ENCODE measurements around the gene GRID2.
"Not testable (repeated sequence)": the region's sequence is repeated elsewhere in the genome, so short reads cannot be mapped to it uniquely, and the experiment has no call there.

Gene GRID2

GRCh38 chr4:92266521-92266920 lies 37.2 kb upstream of the GRID2 start:
- H3K36me3 ChIP-seq (replicated peaks in 1 of 2; ENCODE audit: control insufficient read depth in 2 of 2, insufficient read depth in 2 of 2, low read length in 2 of 2), result no peaks in the 10 kb centered on the region
- H3K27me3 ChIP-seq (ENCODE audit: control insufficient read depth in 3 of 3, insufficient read depth in 3 of 3, low read depth in 1 of 3, low read length in 3 of 3), result no peaks in the 10 kb centered on the region
- no peak overlapping the region for H2BK12ac ChIP-seq (ENCODE audit: low read length)
- no peaks in the 10 kb centered on the region for H3K79me1 ChIP-seq (ENCODE audit: low read depth, low read length)
- no peak overlapping the region for H3K4ac ChIP-seq (ENCODE audit: low read length)
- no peak overlapping the region for H3K18ac ChIP-seq (ENCODE audit: low read length)
- H2BK15ac ChIP-seq (ENCODE audit: low read length), result no peak overlapping the region
- no peak overlapping the region for H3K4me2 ChIP-seq (ENCODE audit: insufficient read depth, low read length, poor library complexity, severe bottlenecking)
- no peaks in the 10 kb centered on the region for H3K9me3 ChIP-seq (replicated peaks in 1 of 2; ENCODE audit: control insufficient read depth in 2 of 2, insufficient read depth in 1 of 2, low read depth in 1 of 2, low read length in 2 of 2)
- no peak overlapping the region for H3K4me3 ChIP-seq (ENCODE audit: low read length in 2 of 2)
- H4K8ac ChIP-seq (ENCODE audit: low read depth, low read length), result no peak overlapping the region
- peaks cover 0 to 2% of the 10 kb centered on the region in 2 donors for H3K4me1 ChIP-seq (ENCODE audit: control insufficient read depth in 2 of 2, insufficient read depth in 1 of 2, low read depth in 1 of 2, low read length in 2 of 2)
- H3K23ac ChIP-seq (ENCODE audit: low read depth, low read length, poor library complexity), result no peak overlapping the region
- no peak overlapping the region for H3K27ac ChIP-seq (replicated peaks; ENCODE audit: low read length)
- H2BK120ac ChIP-seq (ENCODE audit: low read depth, low read length), result no peak overlapping the region
- no peak for DNase-seq (ENCODE audit: low spot score)
- H2BK5ac ChIP-seq (ENCODE audit: low read length), result no peak overlapping the region
- no peak overlapping the region for H3K14ac ChIP-seq (ENCODE audit: low read length)
- no peak overlapping the region for H2AK5ac ChIP-seq (ENCODE audit: low read depth, low read length)
- H2AFZ ChIP-seq (ENCODE audit: low read length), result no peak overlapping the region
- WGBS, 2 donors (ENCODE audit: extremely low coverage in 2 of 2, insufficient read length in 2 of 2, insufficient replicate concordance in 1 of 2), result no CpG with 5 or more reads among the region's 3 CpGs
- no peak overlapping the region for H3K9ac ChIP-seq (ENCODE audit: low read depth, low read length, poor library complexity)
- H4K91ac ChIP-seq (ENCODE audit: low read depth, low read length, poor library complexity), result no peak overlapping the region

DNA sequence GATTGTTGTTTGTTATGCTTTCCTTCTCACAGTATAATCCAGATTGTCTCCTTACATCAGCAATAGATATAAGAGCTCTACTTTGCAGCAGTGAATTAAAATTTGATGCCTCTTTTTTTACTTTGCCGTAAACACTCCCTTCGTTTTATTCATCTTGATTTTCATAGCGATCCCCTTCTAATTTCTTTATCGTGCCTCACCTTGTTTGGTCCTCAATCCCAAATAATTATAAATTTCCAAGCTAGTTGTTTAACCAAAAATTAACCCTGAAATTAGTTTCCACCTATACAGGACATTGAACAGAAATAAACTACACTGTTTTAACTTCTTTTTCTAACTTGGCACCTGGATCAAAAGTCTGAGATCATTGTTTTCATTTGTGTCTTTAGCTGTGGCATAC lies 35.1 kb upstream of the GRID2 start:
- no peaks in the 10 kb centered on the region for H3K27me3 ChIP-seq (ENCODE audit: control insufficient read depth in 3 of 3, insufficient read depth in 3 of 3, low read depth in 1 of 3, low read length in 3 of 3)
- no CpG with 5 or more reads among the region's 4 CpGs for WGBS, 2 donors (ENCODE audit: extremely low coverage in 2 of 2, insufficient read length in 2 of 2, insufficient replicate concordance in 1 of 2)

DNA sequence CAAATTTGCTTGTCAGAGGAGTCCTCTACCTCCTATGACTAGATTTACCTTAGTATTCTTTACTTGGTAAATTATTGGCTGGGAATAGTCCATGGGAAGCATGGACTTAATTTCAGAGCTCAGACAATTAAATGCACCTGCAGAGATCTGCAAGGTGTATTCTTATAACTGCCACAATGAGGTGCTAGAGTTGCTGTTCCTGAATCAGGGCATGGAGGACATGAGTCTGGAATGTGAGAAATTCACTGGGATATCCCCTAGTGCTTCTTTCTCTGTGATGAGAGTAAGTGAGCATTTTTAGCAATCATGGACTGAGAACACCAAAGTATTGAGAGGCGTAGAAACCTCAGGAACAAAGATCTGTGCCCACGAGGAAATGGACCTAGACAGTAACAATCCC lies 32.9 kb upstream of the GRID2 start:
- H3K4me3 ChIP-seq (ENCODE audit: low read length in 2 of 2), result no peak overlapping the region
- no peak overlapping the region for H4K8ac ChIP-seq (ENCODE audit: low read depth, low read length)
- H4K91ac ChIP-seq (ENCODE audit: low read depth, low read length, poor library complexity), result no peak overlapping the region
- no peak overlapping the region for H2BK15ac ChIP-seq (ENCODE audit: low read length)
- no peak overlapping the region for H2BK120ac ChIP-seq (ENCODE audit: low read depth, low read length)
- H2AFZ ChIP-seq (ENCODE audit: low read length), result no peak overlapping the region
- WGBS, 2 donors (ENCODE audit: extremely low coverage in 2 of 2, insufficient read length in 2 of 2, insufficient replicate concordance in 1 of 2), result no CpG with 5 or more reads among the region's 2 CpGs
- no peak overlapping the region for H3K4me2 ChIP-seq (ENCODE audit: insufficient read depth, low read length, poor library complexity, severe bottlenecking)
- H3K79me1 ChIP-seq (ENCODE audit: low read depth, low read length), result no peaks in the 10 kb centered on the region
- H3K23ac ChIP-seq (ENCODE audit: low read depth, low read length, poor library complexity), result no peak overlapping the region
- no peak overlapping the region for H3K9ac ChIP-seq (ENCODE audit: low read depth, low read length, poor library complexity)
- H3K27me3 ChIP-seq (ENCODE audit: control insufficient read depth in 3 of 3, insufficient read depth in 3 of 3, low read depth in 1 of 3, low read length in 3 of 3), result no peaks in the 10 kb centered on the region
- no peak overlapping the region for H2BK12ac ChIP-seq (ENCODE audit: low read length)
- H2BK5ac ChIP-seq (ENCODE audit: low read length), result no peak overlapping the region
- no peak overlapping the region for H3K18ac ChIP-seq (ENCODE audit: low read length)
- H3K4ac ChIP-seq (ENCODE audit: low read length), result no peak overlapping the region
- no peak overlapping the region for H2AK5ac ChIP-seq (ENCODE audit: low read depth, low read length)
- peak; percentile 3 for DNase-seq (ENCODE audit: low spot score)
- H3K4me1 ChIP-seq (ENCODE audit: control insufficient read depth in 2 of 2, insufficient read depth in 1 of 2, low read depth in 1 of 2, low read length in 2 of 2), result no peaks in the 10 kb centered on the region
- H3K9me3 ChIP-seq (replicated peaks in 1 of 2; ENCODE audit: control insufficient read depth in 2 of 2, insufficient read depth in 1 of 2, low read depth in 1 of 2, low read length in 2 of 2), result no peaks in the 10 kb centered on the region
- no peak overlapping the region for H3K14ac ChIP-seq (ENCODE audit: low read length)
- H3K27ac ChIP-seq (replicated peaks; ENCODE audit: low read length), result no peak overlapping the region
- H3K36me3 ChIP-seq (replicated peaks in 1 of 2; ENCODE audit: control insufficient read depth in 2 of 2, insufficient read depth in 2 of 2, low read length in 2 of 2), result no peaks in the 10 kb centered on the region

More for the DNA sequence above, 35.1 kb upstream of the GRID2 start:
- Histone ChIP-seq H2BK12ac (ENCODE audit: low read length) (no peak overlapping the region), H3K14ac (ENCODE audit: low read length) (no peak overlapping the region), H3K9me3 (replicated peaks in 1 of 2; ENCODE audit: control insufficient read depth in 2 of 2, insufficient read depth in 1 of 2, low read depth in 1 of 2, low read length in 2 of 2) (no peaks in the 10 kb centered on the region), H3K23ac (ENCODE audit: low read depth, low read length, poor library complexity) (no peak overlapping the region), H2BK5ac (ENCODE audit: low read length) (no peak overlapping the region), H3K4ac (ENCODE audit: low read length) (no peak overlapping the region), H3K36me3 (replicated peaks in 1 of 2; ENCODE audit: control insufficient read depth in 2 of 2, insufficient read depth in 2 of 2, low read length in 2 of 2) (no peaks in the 10 kb centered on the region), H3K9ac (ENCODE audit: low read depth, low read length, poor library complexity) (no peak overlapping the region), H2BK15ac (ENCODE audit: low read length) (no peak overlapping the region), H3K4me3 (ENCODE audit: low read length in 2 of 2) (no peak overlapping the region), H3K27ac (replicated peaks; ENCODE audit: low read length) (no peak overlapping the region), H2AFZ (ENCODE audit: low read length) (no peak overlapping the region), H3K18ac (ENCODE audit: low read length) (no peak overlapping the region), H4K91ac (ENCODE audit: low read depth, low read length, poor library complexity) (no peak overlapping the region), H3K4me2 (ENCODE audit: insufficient read depth, low read length, poor library complexity, severe bottlenecking) (no peak overlapping the region), H3K4me1 (ENCODE audit: control insufficient read depth in 2 of 2, insufficient read depth in 1 of 2, low read depth in 1 of 2, low read length in 2 of 2) (peaks cover 0 to 2% of the 10 kb centered on the region in 2 donors), H2BK120ac (ENCODE audit: low read depth, low read length) (no peak overlapping the region), H3K79me1 (ENCODE audit: low read depth, low read length) (no peaks in the 10 kb centered on the region), H2AK5ac (ENCODE audit: low read depth, low read length) (no peak overlapping the region), H4K8ac (ENCODE audit: low read depth, low read length) (no peak overlapping the region)
- no peak for DNase-seq (ENCODE audit: low spot score)

GRCh38 chr4:92271551-92271950 lies 32.2 kb upstream of the GRID2 start:
- not testable (repeated sequence) for DNase-seq (ENCODE audit: low spot score); H3K79me1 ChIP-seq (ENCODE audit: low read depth, low read length); H3K4ac ChIP-seq (ENCODE audit: low read length); H3K4me2 ChIP-seq (ENCODE audit: insufficient read depth, low read length, poor library complexity, severe bottlenecking); H2BK120ac ChIP-seq (ENCODE audit: low read depth, low read length); H2AK5ac ChIP-seq (ENCODE audit: low read depth, low read length); H3K23ac ChIP-seq (ENCODE audit: low read depth, low read length, poor library complexity); H2BK5ac ChIP-seq (ENCODE audit: low read length); H3K9ac ChIP-seq (ENCODE audit: low read depth, low read length, poor library complexity); H4K91ac ChIP-seq (ENCODE audit: low read depth, low read length, poor library complexity); H3K4me3 ChIP-seq (ENCODE audit: low read length in 2 of 2); H2BK15ac ChIP-seq (ENCODE audit: low read length); H3K4me1 ChIP-seq (ENCODE audit: control insufficient read depth in 2 of 2, insufficient read depth in 1 of 2, low read depth in 1 of 2, low read length in 2 of 2); H4K8ac ChIP-seq (ENCODE audit: low read depth, low read length); H3K27ac ChIP-seq (replicated peaks; ENCODE audit: low read length); H3K14ac ChIP-seq (ENCODE audit: low read length); H3K9me3 ChIP-seq (replicated peaks in 1 of 2; ENCODE audit: control insufficient read depth in 2 of 2, insufficient read depth in 1 of 2, low read depth in 1 of 2, low read length in 2 of 2); H3K36me3 ChIP-seq (replicated peaks in 1 of 2; ENCODE audit: control insufficient read depth in 2 of 2, insufficient read depth in 2 of 2, low read length in 2 of 2); H2AFZ ChIP-seq (ENCODE audit: low read length); H2BK12ac ChIP-seq (ENCODE audit: low read length); H3K18ac ChIP-seq (ENCODE audit: low read length); H3K27me3 ChIP-seq (ENCODE audit: control insufficient read depth in 3 of 3, insufficient read depth in 3 of 3, low read depth in 1 of 3, low read length in 3 of 3)
- no CpG with 5 or more reads among the region's 4 CpGs for WGBS, 2 donors (ENCODE audit: extremely low coverage in 2 of 2, insufficient read length in 2 of 2, insufficient replicate concordance in 1 of 2)

Measured in neuronal stem cell (in vitro differentiated cells).